Activated CD8-positive, alpha-beta T cell treated with anti-CD3 and anti-CD28 coated beads for 36 hours (primary cell): ENCODE data around the gene LRIG3. TPM values are rescaled to one million over a fixed set of nuclear protein-coding genes. Genes with fewer than 3 reads are reported as not detected.

Experiments used
- ATAC-seq: fragments of 200-7000 bp; cut with Tn5 transposase; one replicate; pipeline ENCODE4 v1.10.0; 2021; ENCODE audit warnings: mild to moderate bottlenecking, moderate library complexity
- CTCF ChIA-PET: fragments of 350-600 bp; sonication (Branson Sonifier 250); formaldehyde crosslinking; loops from one replicate; lab custom pipeline; 2021; ENCODE audit warnings: antibody characterized with exemption; lab: Charles Lee
- POLR2A ChIA-PET: fragments of 350-600 bp; sonication (Branson Sonifier 250); formaldehyde crosslinking; loops from one replicate; lab custom pipeline; 2021; ENCODE audit warnings: antibody characterized with exemption; lab: Charles Lee
- DNase-seq: peaks from one replicate; pipeline ENCODE4 v3.0.0-alpha.2; 2020
- H3K27ac Mint-ChIP-seq: one replicate; pipeline ENCODE4 v1.8.0; 2021; ENCODE audit warnings: mild to moderate bottlenecking, mixed read lengths
- H3K27me3 Mint-ChIP-seq: one replicate; pipeline ENCODE4 v1.8.0; 2021; ENCODE audit warnings: mixed read lengths
- H3K36me3 Mint-ChIP-seq: one replicate; pipeline ENCODE4 v1.8.0; 2021; ENCODE audit warnings: low read depth, mixed read lengths
- H3K4me1 Mint-ChIP-seq: one replicate; pipeline ENCODE4 v1.8.0; 2021; ENCODE audit warnings: low read depth, mixed read lengths
- H3K4me3 Mint-ChIP-seq: one replicate; pipeline ENCODE4 v1.8.0; 2021; ENCODE audit warnings: mild to moderate bottlenecking, moderate library complexity, mixed read lengths
- H3K9me3 Mint-ChIP-seq: one replicate; pipeline ENCODE4 v1.8.0; 2021; ENCODE audit warnings: mixed read lengths
- CTCF ChIP-seq: fragments of 200-600 bp; IDR thresholded peaks from one replicate; pipeline ENCODE4 v1.8.0; 2022; ENCODE audit warnings: antibody characterized with exemption, mild to moderate bottlenecking
- intact Hi-C: fragments of 100-400 bp; cut with micrococcal nuclease; formaldehyde crosslinking; loops from one replicate; pipeline ENCODE4 v1.10.0; 2022
- total RNA-seq, 2 experiments: library from RNA; stranded (reverse); gene quantifications; one replicate each; pipeline ENCODE4 v1.2.3, GENCODE V29; 2021

The LRIG3 gene
- total RNA-seq, 2 experiments from 2014 or later: not detected

- ChIA-PET CTCF (interaction anchor here (1.0 kb wide), 1 partner anchor 24 kb away, joined by 3 read pairs; no protein-coding TSS in a partner anchor), POLR2A (no interaction called here)
- H3K27me3 Mint-ChIP-seq: no peaks in the 10 kb centered on the region
- ATAC-seq (no peak), DNase-seq (no peak)
- no peaks in the 10 kb centered on the region for H3K36me3 Mint-ChIP-seq
- H3K4me3 Mint-ChIP-seq: no peak overlapping the region
- H3K27ac Mint-ChIP-seq: no peak overlapping the region
- no peaks in the 10 kb centered on the region for H3K4me1 Mint-ChIP-seq
- H3K9me3 Mint-ChIP-seq: no peaks in the 10 kb centered on the region
- TF ChIP-seq CTCF: no peak
- intact Hi-C loops: no loop called here
Measured at GRCh38 chr12:58883576-58884334, 36.5 kb downstream of the LRIG3 start.

- ATAC-seq (no peak), DNase-seq (no peak)
- ChIA-PET POLR2A (no interaction called here), CTCF (no interaction called here)
- intact Hi-C loops: no loop called here
- H3K27ac Mint-ChIP-seq: no peak overlapping the region
- H3K36me3 Mint-ChIP-seq: no peaks in the 10 kb centered on the region
- no peaks in the 10 kb centered on the region for H3K9me3 Mint-ChIP-seq
- no peaks in the 10 kb centered on the region for H3K27me3 Mint-ChIP-seq
- H3K4me3 Mint-ChIP-seq: no peak overlapping the region
- no peaks in the 10 kb centered on the region for H3K4me1 Mint-ChIP-seq
- no peak for TF ChIP-seq CTCF
Measured at GRCh38 chr12:58882826-58883225, 37.5 kb downstream of the LRIG3 start.

- intact Hi-C loops: no loop called here
- H3K27me3 Mint-ChIP-seq: no peaks in the 10 kb centered on the region
- TF ChIP-seq CTCF: no peak
- CTCF ChIA-PET: no interaction called here
- no peak for ATAC-seq
- H3K27ac Mint-ChIP-seq: no peak overlapping the region
- H3K4me1 Mint-ChIP-seq: no peaks in the 10 kb centered on the region
- POLR2A ChIA-PET: no interaction called here
- DNase-seq: no peak
- no peak overlapping the region for H3K4me3 Mint-ChIP-seq
- no peaks in the 10 kb centered on the region for H3K9me3 Mint-ChIP-seq
- no peaks in the 10 kb centered on the region for H3K36me3 Mint-ChIP-seq
Measured at GRCh38 chr12:58881816-58882215, 38.5 kb downstream of the LRIG3 start.

- no peak for TF ChIP-seq CTCF
- DNase-seq (no peak), ATAC-seq (no peak)
- no peaks in the 10 kb centered on the region for H3K4me1 Mint-ChIP-seq
- ChIA-PET POLR2A (no interaction called here), CTCF (no interaction called here)
- no peaks in the 10 kb centered on the region for H3K36me3 Mint-ChIP-seq
- H3K4me3 Mint-ChIP-seq: no peak overlapping the region
- intact Hi-C loops: no loop called here
- H3K27ac Mint-ChIP-seq: no peak overlapping the region
- no peaks in the 10 kb centered on the region for H3K27me3 Mint-ChIP-seq
- H3K9me3 Mint-ChIP-seq: no peaks in the 10 kb centered on the region
Measured at GRCh38 chr12:58880639-58881038, 39.7 kb downstream of the LRIG3 start.

- Mint-ChIP-seq H3K9me3 (peaks cover 2% of the 10 kb centered on the region), H3K4me1 (no peaks in the 10 kb centered on the region), H3K27ac (no peak overlapping the region), H3K36me3 (no peaks in the 10 kb centered on the region), H3K27me3 (no peaks in the 10 kb centered on the region), H3K4me3 (no peak overlapping the region)
- ChIA-PET POLR2A (interaction anchor here (0.6 kb wide), 1 partner anchor 1000 kb away, joined by 3 read pairs; no protein-coding TSS in a partner anchor), CTCF (no interaction called here)
- DNase-seq: no peak
- no peak for TF ChIP-seq CTCF
- intact Hi-C loops: no loop called here
- no peak for ATAC-seq
Measured at GRCh38 chr12:58877243-58877743, 43.0 kb downstream of the LRIG3 start.
